Nephron (organoid): Measurements from ENCODE around the gene ACADM.
"Not testable (repeated sequence)": the region's sequence is repeated elsewhere in the genome, so short reads cannot be mapped to it uniquely, and the experiment has no call there.

Experiments
- H3K27ac Mint-ChIP-seq, 3 experiments: 2 replicates each; pipeline ENCODE4 v1.8.0; 2020; ENCODE audit warnings: mixed read lengths in 3 of 3, mild to moderate bottlenecking in 2 of 3, moderate library complexity in 1 of 3
- H3K27me3 Mint-ChIP-seq: 2 replicates; pipeline ENCODE4 v1.8.0; 2021; ENCODE audit warnings: low read depth, mild to moderate bottlenecking, moderate library complexity, mixed read lengths
- H3K36me3 Mint-ChIP-seq: 2 replicates; pipeline ENCODE4 v1.8.0; 2020; ENCODE audit warnings: low read depth, mixed read lengths
- H3K4me1 Mint-ChIP-seq: 2 replicates; pipeline ENCODE4 v1.8.0; 2020; ENCODE audit warnings: mixed read lengths
- H3K4me3 Mint-ChIP-seq, 3 experiments: 2 replicates each; pipeline ENCODE4 v1.8.0; 2020; ENCODE audit warnings: mild to moderate bottlenecking in 3 of 3, mixed read lengths in 3 of 3, moderate library complexity in 2 of 3
- H3K9me3 Mint-ChIP-seq: 2 replicates; pipeline ENCODE4 v1.8.0; 2020; ENCODE audit warnings: mixed read lengths
- CTCF ChIP-seq, 3 experiments: fragments of 200-600 bp; sonication (generic); IDR thresholded peaks; one replicate each; pipeline ENCODE4 v1.5.0; 2021; ENCODE audit warnings: antibody characterized with exemption in 3 of 3; ENCODE audit not compliant: unreplicated experiment in 3 of 3

The ACADM gene

GRCh38 chr1:75797606-75798216 lies 73.2 kb downstream of the ACADM start:
- Mint-ChIP-seq H3K4me1 (no peaks in the 10 kb centered on the region), H3K27ac (peak overlapping the region in 1 of 3 experiments; percentile 15), H3K9me3 (no peaks in the 10 kb centered on the region), H3K27me3 (peaks cover 3% of the 10 kb centered on the region), H3K4me3 (no peak overlapping the region), H3K36me3 (peaks cover 50% of the 10 kb centered on the region)
- no peak for TF ChIP-seq CTCF (IDR thresholded peaks at IDR 0.05; ENCODE audit: unreplicated experiment in 3 of 3)

- H3K9me3 Mint-ChIP-seq, H3K27ac Mint-ChIP-seq, H3K4me1 Mint-ChIP-seq, H3K4me3 Mint-ChIP-seq, H3K27me3 Mint-ChIP-seq: not testable (repeated sequence)
- H3K36me3 Mint-ChIP-seq = peaks cover 22% of the 10 kb centered on the region
Observed at GRCh38 chr1:75801480-75801879, 77.0 kb downstream of the ACADM start.

- no peaks in the 10 kb centered on the region for H3K27me3 Mint-ChIP-seq
- no peaks in the 10 kb centered on the region for H3K4me1 Mint-ChIP-seq
- no peak overlapping the region for H3K4me3 Mint-ChIP-seq
- TF ChIP-seq CTCF (IDR thresholded peaks at IDR 0.05; ENCODE audit: unreplicated experiment in 3 of 3) = no peak
- no peaks in the 10 kb centered on the region for H3K36me3 Mint-ChIP-seq
- no peaks in the 10 kb centered on the region for H3K9me3 Mint-ChIP-seq
- H3K27ac Mint-ChIP-seq = no peak overlapping the region
Observed at GRCh38 chr1:75808921-75809320, 84.4 kb downstream of the ACADM start.

GRCh38 chr1:75810113-75810512 lies 85.6 kb downstream of the ACADM start:
- H3K27me3 Mint-ChIP-seq, H3K4me1 Mint-ChIP-seq, H3K36me3 Mint-ChIP-seq, H3K27ac Mint-ChIP-seq, H3K9me3 Mint-ChIP-seq, H3K4me3 Mint-ChIP-seq: not testable (repeated sequence)

GRCh38 chr1:75811211-75811981 lies 86.9 kb downstream of the ACADM start:
- Mint-ChIP-seq H3K27me3 (no peaks in the 10 kb centered on the region), H3K4me3 (no peak overlapping the region), H3K4me1 (no peaks in the 10 kb centered on the region), H3K9me3 (no peaks in the 10 kb centered on the region), H3K27ac (no peak overlapping the region), H3K36me3 (no peaks in the 10 kb centered on the region)
- TF ChIP-seq CTCF (IDR thresholded peaks at IDR 0.05; ENCODE audit: unreplicated experiment in 3 of 3) = no peak

GRCh38 chr1:75812065-75812464 lies 87.6 kb downstream of the ACADM start:
- Mint-ChIP-seq H3K27me3 (no peaks in the 10 kb centered on the region), H3K27ac (no peak overlapping the region), H3K36me3 (no peaks in the 10 kb centered on the region), H3K4me3 (no peak overlapping the region), H3K9me3 (no peaks in the 10 kb centered on the region), H3K4me1 (no peaks in the 10 kb centered on the region)
- no peak for TF ChIP-seq CTCF (IDR thresholded peaks at IDR 0.05; ENCODE audit: unreplicated experiment in 3 of 3)
